Esophagus squamous epithelium (tissue), 5 donors: ENCODE measurements around the gene LCE2A. TPM values are rescaled to one million over a fixed set of nuclear protein-coding genes. Genes with fewer than 3 reads are reported as not detected.

Experiments used
- DNase-seq: peaks from one replicate; lab custom pipeline; 2025; lab: John Stamatoyannopoulos, UW
- H3K27ac ChIP-seq, 4 donors: fragments of 200-600 bp; sonication (generic); one replicate each; pipeline ENCODE4 v1.5.1; 2016 to 2019; ENCODE audit warnings: mild to moderate bottlenecking in 1 of 4
- H3K27me3 ChIP-seq, 4 donors: fragments of 200-600 bp; sonication (generic); 1 replicate in 3 of 4; 2 replicates in 1 of 4; pipeline versions ENCODE4 v1.5.1 to v1.6.0; 2017 to 2021; ENCODE audit warnings: antibody characterized with exemption in 1 of 4
- H3K36me3 ChIP-seq, 3 donors: fragments of 200-600 bp; sonication (generic); one replicate each; pipeline ENCODE4 v1.5.1; 2016 to 2019
- H3K4me1 ChIP-seq, 3 donors: fragments of 200-600 bp; sonication (generic); one replicate each; pipeline ENCODE4 v1.5.1; 2017 to 2019
- H3K4me3 ChIP-seq, 4 donors: fragments of 200-600 bp; sonication (generic); 1 replicate in 3 of 4; 2 replicates in 1 of 4; pipeline ENCODE4 v1.5.1; 2016 to 2019; ENCODE audit warnings: mild to moderate bottlenecking in 2 of 4, moderate library complexity in 1 of 4
- H3K9me3 ChIP-seq, 3 donors: fragments of 200-600 bp; sonication (generic); one replicate each; pipeline ENCODE4 v1.5.1; 2016 to 2019
- POLR2A ChIP-seq, 4 donors: fragments of 450-650 bp; IDR thresholded peaks; one replicate each; pipeline ENCODE4 v1.6.1; 2017; ENCODE audit warnings: antibody characterized with exemption in 4 of 4, mild to moderate bottlenecking in 4 of 4, moderate library complexity in 3 of 4
- WGBS, 2 donors: methylation state at CpG; one replicate each; pipeline ENCODE4 v1.1.5; 2018; 5-methylcytosine and 5-hydroxymethylcytosine counted together
- intact Hi-C: fragments of 100-400 bp; cut with DNase I; formaldehyde crosslinking; loops from one replicate; pipeline ENCODE4 v1.15.0; 2022
- total RNA-seq, 4 donors: library from RNA; depleted of rRNA; stranded (reverse); fragments of >200 nt; gene quantifications; one replicate each; pipeline ENCODE4 v1.1.0, GENCODE V29; 2016
- TF ChIP-seq, protein P1 (sequence below), 6 experiments: fragments of 450-650 bp in 4 of 6; fragments of 200-600 bp in 2 of 6; sonication (generic) in 2 of 6; IDR thresholded peaks; one replicate each; pipeline ENCODE4 v1.5.1; 2016 to 2019; ENCODE audit warnings: antibody characterized with exemption in 6 of 6, mild to moderate bottlenecking in 4 of 6, moderate library complexity in 4 of 6
- donor health status: DM: yes; HTN: yes; CAD: no.

LCE2A gene
- total RNA-seq, 4 donors from 2014 or later: not detected

DNA sequence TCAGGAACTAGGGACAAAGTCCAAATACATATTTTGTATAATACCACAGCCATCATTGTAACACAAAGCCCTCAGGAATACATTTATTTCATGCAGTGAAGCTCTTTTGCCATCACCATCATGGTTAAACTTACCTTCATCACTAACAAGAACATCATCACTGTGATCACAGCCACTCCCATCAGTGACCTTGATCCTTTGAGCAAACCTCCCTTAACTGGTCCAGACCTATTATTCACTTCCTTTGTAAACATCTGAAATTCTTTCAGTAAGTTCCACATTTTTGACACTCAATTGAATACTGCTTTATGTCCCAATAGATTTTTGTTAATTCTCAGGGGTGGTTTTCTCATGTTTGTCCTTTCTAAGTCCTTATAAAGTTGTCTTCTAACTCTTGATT is 43.5 kb downstream of the LCE2A start:
- H3K27ac ChIP-seq: no peak overlapping the region
- intact Hi-C loops: no loop called here
- H3K36me3 ChIP-seq: no peaks in the 10 kb centered on the region
- no peak for TF ChIP-seq POLR2A (IDR thresholded peaks at IDR 0.05)
- TF ChIP-seq, protein P1, sequence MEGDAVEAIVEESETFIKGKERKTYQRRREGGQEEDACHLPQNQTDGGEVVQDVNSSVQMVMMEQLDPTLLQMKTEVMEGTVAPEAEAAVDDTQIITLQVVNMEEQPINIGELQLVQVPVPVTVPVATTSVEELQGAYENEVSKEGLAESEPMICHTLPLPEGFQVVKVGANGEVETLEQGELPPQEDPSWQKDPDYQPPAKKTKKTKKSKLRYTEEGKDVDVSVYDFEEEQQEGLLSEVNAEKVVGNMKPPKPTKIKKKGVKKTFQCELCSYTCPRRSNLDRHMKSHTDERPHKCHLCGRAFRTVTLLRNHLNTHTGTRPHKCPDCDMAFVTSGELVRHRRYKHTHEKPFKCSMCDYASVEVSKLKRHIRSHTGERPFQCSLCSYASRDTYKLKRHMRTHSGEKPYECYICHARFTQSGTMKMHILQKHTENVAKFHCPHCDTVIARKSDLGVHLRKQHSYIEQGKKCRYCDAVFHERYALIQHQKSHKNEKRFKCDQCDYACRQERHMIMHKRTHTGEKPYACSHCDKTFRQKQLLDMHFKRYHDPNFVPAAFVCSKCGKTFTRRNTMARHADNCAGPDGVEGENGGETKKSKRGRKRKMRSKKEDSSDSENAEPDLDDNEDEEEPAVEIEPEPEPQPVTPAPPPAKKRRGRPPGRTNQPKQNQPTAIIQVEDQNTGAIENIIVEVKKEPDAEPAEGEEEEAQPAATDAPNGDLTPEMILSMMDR (IDR thresholded peaks at IDR 0.05): no peak
- H3K4me3 ChIP-seq: no peak overlapping the region
- DNase-seq: no peak
- H3K9me3 ChIP-seq: no peaks in the 10 kb centered on the region
- peaks cover 0 to 7% (median 4%) of the 10 kb centered on the region in 3 donors for H3K4me1 ChIP-seq
- H3K27me3 ChIP-seq: no peaks in the 10 kb centered on the region

DNA sequence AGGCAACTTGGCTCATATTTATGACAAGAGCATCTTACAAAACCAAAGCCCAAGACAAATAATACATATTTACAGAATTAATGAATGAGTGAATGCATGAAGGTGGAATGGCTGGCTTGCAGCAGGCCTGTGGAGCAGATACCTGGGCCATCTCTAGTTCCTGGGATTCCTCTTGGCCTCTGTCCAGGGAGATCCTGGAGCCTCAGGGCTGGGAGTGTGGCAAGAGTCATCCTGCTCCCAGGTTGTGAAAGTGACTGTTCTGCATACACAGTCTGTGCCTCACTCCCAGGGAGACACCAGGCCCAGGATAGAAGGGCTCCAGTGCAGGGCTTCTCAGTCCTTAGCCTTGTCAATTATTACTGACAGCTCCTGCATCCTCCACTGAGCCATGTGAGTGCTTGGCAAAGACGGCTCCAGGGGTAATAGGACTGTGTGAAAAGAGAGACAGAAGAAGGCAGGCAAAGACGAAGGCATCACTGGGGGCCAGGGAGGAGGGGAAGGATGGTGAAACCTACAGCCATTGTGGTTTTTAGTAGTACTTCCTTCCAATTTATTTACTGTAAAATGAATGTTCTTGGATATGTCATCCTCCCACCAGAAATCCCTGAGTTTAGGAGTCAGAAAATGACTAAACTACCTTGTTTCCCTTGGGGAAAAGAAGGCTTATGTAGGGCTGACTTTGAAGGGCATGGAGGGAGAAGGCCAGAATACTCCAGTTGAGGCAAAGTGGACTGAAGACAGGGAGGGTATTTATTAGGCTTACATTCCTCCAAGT is 45.4 kb downstream of the LCE2A start:
- intact Hi-C loops: no loop called here

DNA sequence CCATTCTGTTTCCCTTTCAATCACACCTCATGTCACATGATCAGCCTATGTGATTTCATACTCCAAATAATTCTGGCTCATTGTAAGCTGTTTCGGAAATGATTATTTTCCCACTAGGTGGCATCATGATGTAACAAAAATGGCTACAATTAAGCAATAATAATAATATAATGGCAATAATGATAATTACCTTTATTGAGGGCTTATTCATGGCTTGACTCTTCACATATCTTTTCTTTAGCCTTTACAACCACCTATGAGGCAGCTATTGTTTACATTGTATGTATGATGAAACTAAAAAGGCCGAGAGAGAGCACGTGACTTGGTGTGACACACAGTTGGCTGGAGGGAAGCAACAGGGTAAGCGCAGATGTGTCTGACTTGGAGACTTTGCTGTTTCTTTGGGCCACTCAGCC is 47.2 kb downstream of the LCE2A start:
- WGBS, 2 donors: 31 to 38% methylated on average over 4 of the region's 4 CpGs
- Histone ChIP-seq H3K36me3 (no peaks in the 10 kb centered on the region), H3K4me1 (peaks cover 0 to 7% (median 0%) of the 10 kb centered on the region in 3 donors), H3K27ac (no peak overlapping the region), H3K9me3 (no peaks in the 10 kb centered on the region), H3K27me3 (peaks cover 0 to 13% (median 0%) of the 10 kb centered on the region in 4 donors), H3K4me3 (no peak overlapping the region)
- TF ChIP-seq, protein P1 (IDR thresholded peaks at IDR 0.05): peak in 2 of 6 experiments; percentile 32 to 50
- no peak for TF ChIP-seq POLR2A (IDR thresholded peaks at IDR 0.05)
- intact Hi-C loops: no loop called here
- no peak for DNase-seq

More for the DNA sequence above, 45.4 kb downstream of the LCE2A start:
- H3K27ac ChIP-seq: no peak overlapping the region
- H3K4me1 ChIP-seq: peaks cover 0 to 7% (median 4%) of the 10 kb centered on the region in 3 donors
- no peaks in the 10 kb centered on the region for H3K27me3 ChIP-seq
- no peaks in the 10 kb centered on the region for H3K36me3 ChIP-seq
- no peak overlapping the region for H3K4me3 ChIP-seq
- TF ChIP-seq, protein P1 (IDR thresholded peaks at IDR 0.05): no peak
- no peak for TF ChIP-seq POLR2A (IDR thresholded peaks at IDR 0.05)
- H3K9me3 ChIP-seq: no peaks in the 10 kb centered on the region
- no peak for DNase-seq
- WGBS, 2 donors: 36 to 58% methylated on average over 2 of the region's 2 CpGs

DNA sequence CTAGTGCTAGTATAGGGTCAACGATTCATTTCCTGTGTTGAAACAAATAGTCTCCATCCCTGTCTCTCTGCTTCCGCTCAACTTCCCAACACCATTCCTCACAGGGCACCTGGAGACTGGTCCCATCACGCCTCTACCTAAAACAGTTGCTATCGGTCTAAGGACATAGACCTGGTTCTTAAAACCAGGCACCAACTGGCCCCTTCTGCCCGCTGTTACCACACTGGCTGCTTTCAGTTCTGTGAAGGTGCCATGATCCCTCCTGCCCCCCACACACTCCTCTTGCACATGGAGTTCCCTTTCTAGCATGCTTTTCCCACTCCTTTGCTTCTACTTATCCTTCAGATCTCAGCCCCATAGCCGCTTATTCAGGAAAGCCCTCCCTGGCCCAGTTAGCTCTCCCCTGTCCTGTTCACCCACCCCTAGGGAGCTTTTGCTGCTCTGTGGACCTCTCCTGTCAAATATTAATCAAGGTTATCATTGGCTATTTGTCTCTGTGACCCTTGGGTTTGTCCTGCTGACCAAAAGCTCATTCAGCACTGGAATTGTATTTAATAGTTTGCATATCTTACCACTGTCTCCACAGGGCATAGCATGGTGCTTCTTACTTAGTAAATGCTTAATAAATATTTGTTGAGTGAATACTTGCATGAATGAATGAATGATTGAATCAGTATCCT is 47.8 kb downstream of the LCE2A start:
- H3K27ac ChIP-seq: no peak overlapping the region
- DNase-seq: no peak
- WGBS, 2 donors: 84 to 85% methylated on average over 6 of the region's 6 CpGs
- peaks cover 0 to 7% (median 0%) of the 10 kb centered on the region in 3 donors for H3K4me1 ChIP-seq
- H3K4me3 ChIP-seq: no peak overlapping the region
- peaks cover 0 to 18% (median 0%) of the 10 kb centered on the region in 4 donors for H3K27me3 ChIP-seq
- intact Hi-C loops: no loop called here
- H3K36me3 ChIP-seq: no peaks in the 10 kb centered on the region
- no peaks in the 10 kb centered on the region for H3K9me3 ChIP-seq
- TF ChIP-seq, protein P1 (IDR thresholded peaks at IDR 0.05): no peak
- TF ChIP-seq POLR2A (IDR thresholded peaks at IDR 0.05): no peak

DNA sequence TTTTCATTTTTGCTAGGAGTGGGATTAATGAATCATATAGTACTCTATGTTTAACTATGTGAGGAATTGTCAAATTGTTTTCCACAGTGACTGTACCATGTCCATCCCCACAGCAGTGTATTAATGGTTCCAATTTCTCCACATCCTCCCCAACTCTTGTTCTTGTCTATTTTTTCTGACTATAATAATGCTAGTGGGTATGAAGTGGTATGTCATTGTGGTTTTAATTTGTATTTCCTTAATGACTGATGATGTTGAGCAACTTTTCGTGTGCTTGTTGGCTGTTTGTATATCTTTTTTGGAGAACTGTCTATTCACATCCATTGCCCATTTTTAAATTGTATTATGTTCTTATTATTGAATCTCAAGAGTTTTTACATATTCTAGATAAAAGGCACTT is 49.7 kb downstream of the LCE2A start:
- peaks cover 0 to 7% (median 0%) of the 10 kb centered on the region in 3 donors for H3K4me1 ChIP-seq
- no peaks in the 10 kb centered on the region for H3K9me3 ChIP-seq
- H3K27ac ChIP-seq: no peak overlapping the region
- H3K36me3 ChIP-seq: no peaks in the 10 kb centered on the region
- intact Hi-C loops: no loop called here
- TF ChIP-seq, protein P1 (IDR thresholded peaks at IDR 0.05): no peak
- no peak for TF ChIP-seq POLR2A (IDR thresholded peaks at IDR 0.05)
- no peak overlapping the region for H3K4me3 ChIP-seq
- peaks cover 0 to 18% (median 0%) of the 10 kb centered on the region in 4 donors for H3K27me3 ChIP-seq
- 15 to 17% methylated on average over 1 of the region's 1 CpG for WGBS, 2 donors
- no peak for DNase-seq
